ENCODE results near the gene ZNF346.

DNA sequence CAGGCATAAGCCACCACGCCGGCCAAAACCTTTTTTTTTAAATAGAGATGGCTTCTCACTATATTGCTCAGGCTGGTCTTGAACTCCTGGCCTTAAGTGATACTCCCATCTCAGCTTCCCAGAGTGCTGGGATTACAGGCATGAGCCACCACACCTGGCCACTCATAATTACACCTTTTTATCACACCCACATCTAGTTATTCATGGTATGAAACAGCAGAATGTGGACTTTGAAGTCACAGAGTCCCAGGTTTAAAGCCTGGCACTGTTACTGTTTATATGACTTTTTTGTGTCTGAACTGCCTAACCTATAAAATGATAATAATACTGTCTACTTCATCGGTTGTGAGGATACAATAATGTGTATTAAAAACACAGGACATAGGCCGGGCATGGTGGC is 23.1 kb downstream of the ZNF346 start:
- TF ChIP-seq CTCF (IDR thresholded peaks at IDR 0.05 in 4 of 5, conservative IDR thresholded peaks at IDR 0.05 in 1 of 5) (no peak), POLR2A (IDR thresholded peaks at IDR 0.05) (no peak)

Measured in gastrocnemius medialis (tissue), 4 donors.